LHCN-M2 (cell line): ENCODE data around the gene CHMP6. TPM values are rescaled to one million over a fixed set of nuclear protein-coding genes. Genes with fewer than 3 reads are reported as not detected.

Experiments used
- DNase-seq: peaks from one replicate; pipeline ENCODE4 v3.0.0-alpha.2; 2012; ENCODE audit warnings: low read depth
- polyA plus RNA-seq: library from polyadenylated mRNA; unstranded; fragments of >200 nt; gene quantifications from one replicate; pipeline ENCODE4 v1.2.1, GENCODE V29; 2012; ENCODE audit warnings: missing spikeins
- total RNA-seq: library from RNA; depleted of rRNA; stranded (reverse); fragments of >200 nt; gene quantifications from 2 replicates; pipeline ENCODE4 v1.2.3, GENCODE V29; 2014; rRNA removed

Gene CHMP6
- 14.9 and 16.9 TPM in 2 replicates for total RNA-seq
- 23.3 TPM for polyA plus RNA-seq

DNA sequence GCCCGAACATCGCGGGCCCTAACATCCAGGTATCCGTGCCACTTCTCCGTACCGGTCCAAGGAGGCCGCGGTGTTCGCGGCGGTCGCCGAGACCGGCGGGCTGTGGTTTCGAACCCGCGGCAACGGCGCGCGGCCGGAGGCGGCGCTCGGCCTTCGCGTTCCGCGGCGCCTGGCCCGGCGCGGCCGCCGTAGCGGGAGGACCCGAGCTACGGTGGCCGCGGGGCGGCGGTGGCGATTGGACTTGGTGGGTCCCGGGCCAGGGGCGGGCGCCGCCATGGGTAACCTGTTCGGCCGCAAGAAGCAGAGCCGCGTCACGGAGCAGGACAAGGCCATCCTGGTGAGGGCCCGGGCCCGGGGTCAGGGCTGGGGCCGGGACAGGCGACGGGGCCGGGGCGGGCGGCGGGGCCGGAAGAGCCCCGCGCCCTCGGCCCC, at the start of gene CHMP6:
CHMP6 (plus strand) TSS at position 197 of the 432 bp plus-strand sequence; CDS start at position 275, 78 bp downstream.
- peak; percentile 62 for DNase-seq

DNA sequence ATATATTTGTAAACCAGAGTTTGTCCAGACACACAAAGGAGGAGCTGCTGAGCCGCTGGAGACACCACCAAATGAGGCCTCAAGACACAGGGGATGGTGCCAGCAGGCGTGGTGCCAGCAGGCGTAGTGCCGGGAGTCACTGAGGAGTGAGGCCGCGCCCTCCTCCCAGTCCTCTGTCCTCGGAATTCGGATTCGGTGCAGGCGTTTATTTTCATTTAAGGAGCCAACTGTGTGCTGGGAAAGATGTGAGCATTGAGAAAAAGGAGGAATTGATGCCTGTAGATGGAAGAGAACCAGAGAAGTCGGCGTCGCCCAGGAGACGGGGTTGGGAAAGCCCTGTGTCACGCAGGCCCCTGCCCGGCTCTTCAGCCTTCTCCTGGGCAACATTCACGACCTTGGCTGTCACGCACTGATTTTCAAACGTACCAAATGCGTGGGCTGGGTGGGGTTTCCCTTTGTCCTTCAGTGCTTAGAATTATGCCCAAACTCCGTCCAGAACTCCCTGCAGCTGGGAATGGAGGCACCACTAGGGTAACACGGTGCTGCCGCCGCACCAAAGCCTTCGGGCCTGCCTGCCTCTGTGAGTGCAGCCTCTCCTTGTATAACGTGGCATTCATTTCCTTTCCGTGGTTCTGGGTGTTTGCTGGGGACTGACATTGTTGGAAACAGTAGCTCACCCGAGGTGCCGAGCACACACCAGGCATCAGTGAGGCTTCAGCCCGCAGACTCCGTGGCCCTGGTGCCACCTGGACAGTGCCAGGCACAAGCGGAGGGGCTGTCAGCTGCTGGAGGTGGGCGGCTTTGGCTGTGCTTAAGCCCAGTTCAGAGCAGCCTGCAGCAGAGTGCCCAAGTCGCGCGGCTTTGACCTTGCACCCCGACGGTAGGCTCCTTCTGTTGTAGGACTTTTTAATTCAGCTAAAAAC, 49.0 kb upstream of the CHMP6 start:
- peak; percentile 65 for DNase-seq

DNA sequence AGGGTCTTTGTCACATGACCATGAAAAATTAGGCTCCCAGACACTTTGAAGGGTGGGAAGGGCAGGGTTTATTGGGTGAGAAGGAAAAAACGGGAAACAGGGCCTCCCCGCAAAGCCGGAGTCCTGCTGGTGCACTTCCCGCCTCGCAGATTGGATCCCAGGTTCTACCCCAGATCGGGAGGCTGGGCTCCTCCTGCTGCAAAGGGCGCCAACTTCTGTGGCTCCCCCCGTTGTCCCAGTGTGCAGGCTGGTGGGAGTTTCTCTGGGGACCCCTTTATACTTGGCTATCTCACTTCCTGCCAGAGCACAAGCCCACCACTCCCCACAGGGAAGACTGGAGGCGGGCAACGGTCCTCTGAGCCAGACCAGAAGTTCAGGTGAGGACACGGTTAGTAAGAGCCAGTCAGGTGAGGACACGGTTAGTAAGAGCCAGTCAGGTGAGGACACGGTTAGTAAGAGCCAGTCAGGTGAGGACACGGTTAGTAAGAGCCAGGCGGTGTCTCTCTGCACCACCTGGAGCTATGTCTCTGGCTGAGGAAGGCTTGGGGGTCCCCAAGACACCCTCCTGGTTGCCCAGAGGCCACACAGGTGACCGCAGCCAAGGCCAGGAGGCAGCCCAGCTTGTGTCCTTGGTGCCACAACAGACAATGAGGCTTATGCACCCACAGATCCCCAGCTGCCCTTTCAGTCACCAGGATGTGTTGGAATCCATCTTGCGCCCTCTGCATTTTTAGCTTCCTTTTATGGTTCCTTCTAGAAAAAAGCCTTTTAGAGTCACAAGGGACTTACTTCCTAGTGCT, 48.1 kb upstream of the CHMP6 start:
- DNase-seq, result no peak

DNA sequence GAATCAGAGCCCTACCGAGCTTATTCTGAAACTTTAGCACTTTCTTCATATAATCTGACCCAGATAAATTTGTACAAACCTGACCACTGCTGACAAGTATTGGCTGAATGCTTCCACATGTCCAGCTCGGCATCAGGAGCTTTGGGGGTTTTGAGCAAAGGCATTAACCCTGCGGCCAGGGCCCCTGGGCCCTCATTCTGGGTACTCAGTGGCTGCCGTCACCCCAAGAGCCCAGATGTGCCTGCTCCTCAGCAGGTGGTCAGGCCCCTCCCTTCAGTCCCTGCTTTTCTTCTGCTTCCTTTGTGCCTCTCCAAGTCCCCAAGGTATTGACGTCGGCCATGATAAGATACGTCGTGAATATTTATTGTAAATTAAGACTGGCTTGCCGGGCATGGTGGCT, 47.3 kb upstream of the CHMP6 start:
- no peak for DNase-seq

DNA sequence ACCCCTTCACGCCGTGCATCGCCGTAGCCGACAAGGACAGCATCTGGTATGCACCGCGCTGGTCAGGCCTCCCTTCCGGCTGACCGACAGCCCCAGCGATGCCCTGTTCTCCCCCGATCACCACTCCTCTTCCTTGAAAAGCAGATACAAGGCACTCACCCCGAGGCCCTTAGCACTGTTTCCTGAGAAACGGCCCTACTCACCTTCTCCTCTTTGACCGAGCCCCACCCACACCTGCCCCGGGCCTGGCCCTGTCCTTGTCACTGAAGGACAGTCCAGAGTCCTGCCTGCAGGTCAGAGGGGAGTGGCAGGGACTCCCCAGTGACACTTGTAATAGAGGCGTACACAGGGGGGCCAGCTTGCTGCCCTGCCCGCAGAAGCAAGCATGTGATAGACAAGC, 45.9 kb upstream of the CHMP6 start:
- DNase-seq, result no peak

DNA sequence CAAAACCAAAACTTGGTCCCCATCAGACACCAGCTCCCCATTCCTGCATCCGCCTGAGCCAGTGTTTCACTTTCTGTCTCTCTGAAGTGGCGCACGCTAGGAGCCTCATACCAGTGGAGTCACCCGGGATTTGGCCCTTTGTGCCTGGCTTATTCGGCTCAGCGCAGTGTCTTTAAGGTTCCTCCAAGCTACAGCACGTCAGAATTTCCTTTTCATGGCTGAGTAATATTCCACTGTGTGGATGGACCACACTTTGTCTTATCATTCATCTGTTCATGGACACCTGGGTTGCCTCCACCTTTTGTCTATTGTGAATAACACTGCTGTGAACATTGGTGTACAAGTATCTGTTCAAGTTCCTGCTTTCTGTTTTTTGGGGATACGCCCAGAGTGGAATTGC, 45.2 kb upstream of the CHMP6 start:
- DNase-seq, result no peak

DNA sequence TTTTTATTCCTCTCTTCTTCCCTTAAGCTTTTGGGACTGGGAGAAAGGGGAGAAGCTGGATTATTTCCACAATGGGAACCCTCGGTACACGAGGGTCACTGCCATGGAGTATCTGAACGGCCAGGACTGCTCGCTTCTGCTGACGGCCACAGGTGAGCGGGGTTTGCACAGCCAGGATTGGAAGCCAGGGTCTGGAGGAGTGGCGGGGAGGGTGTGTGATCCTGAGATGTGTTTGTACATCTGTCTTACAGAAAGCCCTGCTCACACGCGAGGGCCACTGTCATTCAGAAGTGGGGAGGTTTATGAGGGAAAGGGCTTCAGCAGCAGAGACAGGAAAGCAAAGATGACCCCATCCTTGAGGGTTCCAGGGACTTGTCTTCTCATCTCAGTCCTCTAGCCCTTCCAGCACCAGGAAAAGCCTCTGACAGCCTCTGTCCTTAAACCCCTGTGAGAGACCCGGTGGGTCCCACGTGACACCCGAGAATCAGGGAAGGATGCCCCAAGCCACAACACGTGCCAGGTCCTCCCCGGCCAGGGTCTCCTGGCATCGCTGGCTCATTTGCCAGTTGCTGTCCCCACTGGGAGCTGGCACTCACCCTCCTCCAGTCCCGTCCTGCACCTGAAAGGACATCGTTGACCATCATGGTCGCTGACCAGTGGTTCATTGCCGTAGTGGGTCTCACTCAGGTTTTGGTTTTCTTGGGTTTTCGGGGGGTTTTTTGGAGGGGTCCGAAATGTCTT, 44.3 kb upstream of the CHMP6 start:
- DNase-seq, result no peak

DNA sequence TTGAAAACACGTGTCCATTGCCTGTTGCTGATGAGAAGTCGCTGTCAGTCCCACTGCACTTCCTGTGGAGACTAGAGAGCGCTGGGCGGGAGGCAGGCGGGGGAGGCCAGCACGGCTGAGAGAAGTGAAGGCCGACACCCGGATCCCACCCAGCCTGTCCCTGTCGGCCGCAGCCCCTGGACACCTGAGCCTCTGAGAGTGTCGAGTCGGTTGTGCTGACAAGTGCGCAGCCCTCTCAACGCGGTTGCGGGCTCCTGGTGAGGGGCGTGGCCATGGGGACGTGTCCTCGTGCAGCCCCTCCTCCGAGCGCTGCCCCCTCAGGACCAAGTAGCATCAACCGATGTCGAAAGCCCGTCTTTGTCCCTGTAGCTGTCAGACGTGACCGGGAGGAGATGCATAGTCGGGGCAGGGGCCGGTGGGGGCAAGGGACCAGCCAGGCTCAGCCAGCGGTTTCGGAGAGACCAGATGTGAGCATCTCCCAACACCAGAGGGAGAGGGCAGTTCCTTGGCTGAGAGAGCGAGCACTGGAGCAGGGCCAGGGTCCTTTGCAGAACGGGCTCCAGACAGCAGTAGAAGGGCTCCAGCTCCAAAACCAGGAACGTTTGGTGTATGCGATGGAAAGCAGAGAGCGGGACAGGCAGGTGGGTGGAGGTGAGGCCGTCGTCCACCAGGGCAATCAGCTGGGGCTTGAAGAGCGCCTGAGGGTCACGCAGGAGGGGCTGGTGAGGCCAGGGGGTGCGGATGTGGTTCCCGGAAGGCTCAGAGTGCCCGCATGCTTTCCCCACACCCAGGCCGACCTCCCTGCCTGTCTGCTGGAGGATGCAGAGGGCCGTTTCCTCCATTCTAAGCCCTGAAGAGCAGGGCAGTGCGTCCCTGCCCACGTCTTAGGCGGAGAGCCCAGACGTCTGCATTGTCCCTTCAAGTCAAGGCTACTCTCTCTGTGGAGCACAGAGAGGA, 43.3 kb upstream of the CHMP6 start:
- DNase-seq, result no peak

DNA sequence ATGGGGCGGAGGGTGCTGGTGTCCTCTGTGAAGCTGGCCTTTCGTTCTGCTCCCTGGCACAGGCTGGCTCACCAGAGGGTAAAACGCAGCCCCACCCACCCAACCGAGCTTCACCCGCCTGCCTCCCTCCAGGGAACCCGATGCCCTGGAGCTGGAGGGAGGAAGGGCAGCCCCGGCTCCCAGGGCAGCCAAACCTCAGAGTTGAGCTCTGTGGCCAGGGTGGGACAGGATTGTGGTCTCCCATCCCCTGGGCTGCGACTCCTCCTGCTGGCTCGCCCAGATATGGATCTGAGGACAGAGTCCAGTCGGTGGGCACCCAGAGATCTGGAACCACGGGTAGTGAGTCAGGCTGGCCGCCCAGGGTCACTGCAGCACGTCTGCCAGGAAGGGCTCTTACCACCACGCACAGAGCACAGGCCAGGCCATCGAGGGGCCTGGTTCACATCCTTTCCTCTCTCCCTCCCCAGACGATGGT, 42.6 kb upstream of the CHMP6 start:
- DNase-seq, result no peak

DNA sequence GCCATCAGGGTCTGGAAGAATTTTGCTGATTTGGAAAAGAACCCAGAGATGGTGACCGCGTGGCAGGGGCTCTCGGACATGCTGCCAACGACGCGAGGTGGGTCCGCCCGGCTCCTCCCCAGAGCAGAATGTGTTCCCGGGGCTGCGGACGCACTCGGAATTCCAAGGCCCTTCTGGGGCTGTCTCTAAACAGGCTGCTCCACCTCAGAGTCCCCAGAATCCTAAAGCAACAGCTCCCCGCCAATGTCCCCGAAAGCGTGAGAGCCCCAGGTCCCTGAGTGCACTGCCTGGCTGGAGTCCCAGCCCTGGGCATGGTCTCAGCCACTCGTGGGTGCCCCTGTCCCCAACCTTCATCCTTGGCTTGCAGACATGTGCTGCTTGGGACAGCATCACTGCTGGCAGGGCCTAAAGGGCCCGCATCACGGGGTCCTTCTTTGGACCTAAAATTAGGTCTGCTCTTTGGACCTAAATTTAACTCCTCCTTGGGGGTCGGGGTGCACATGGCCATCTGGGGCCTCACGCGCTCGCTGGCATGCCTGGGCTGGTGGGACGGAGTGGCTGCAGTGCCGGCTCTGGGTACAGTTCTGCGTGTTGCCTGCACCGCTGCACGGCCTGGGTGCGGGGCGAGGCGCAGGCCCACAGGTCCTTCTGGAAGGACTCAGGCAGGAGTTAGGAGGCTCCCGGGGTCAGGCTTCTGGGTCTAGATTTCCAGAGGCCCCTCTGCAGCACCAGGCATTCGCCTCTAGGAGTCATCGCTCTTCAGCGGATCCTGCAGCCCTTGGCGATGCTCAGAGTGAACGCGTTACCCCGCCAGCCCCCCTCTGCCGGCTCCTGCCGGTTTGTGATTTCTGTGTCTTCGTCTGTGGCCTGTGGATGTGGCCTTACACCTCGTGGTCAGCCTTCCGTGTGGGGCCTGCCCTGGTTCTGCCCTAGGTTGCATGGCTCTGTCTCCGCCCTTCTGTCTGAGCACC, 41.9 kb upstream of the CHMP6 start:
- DNase-seq, result no peak

DNA sequence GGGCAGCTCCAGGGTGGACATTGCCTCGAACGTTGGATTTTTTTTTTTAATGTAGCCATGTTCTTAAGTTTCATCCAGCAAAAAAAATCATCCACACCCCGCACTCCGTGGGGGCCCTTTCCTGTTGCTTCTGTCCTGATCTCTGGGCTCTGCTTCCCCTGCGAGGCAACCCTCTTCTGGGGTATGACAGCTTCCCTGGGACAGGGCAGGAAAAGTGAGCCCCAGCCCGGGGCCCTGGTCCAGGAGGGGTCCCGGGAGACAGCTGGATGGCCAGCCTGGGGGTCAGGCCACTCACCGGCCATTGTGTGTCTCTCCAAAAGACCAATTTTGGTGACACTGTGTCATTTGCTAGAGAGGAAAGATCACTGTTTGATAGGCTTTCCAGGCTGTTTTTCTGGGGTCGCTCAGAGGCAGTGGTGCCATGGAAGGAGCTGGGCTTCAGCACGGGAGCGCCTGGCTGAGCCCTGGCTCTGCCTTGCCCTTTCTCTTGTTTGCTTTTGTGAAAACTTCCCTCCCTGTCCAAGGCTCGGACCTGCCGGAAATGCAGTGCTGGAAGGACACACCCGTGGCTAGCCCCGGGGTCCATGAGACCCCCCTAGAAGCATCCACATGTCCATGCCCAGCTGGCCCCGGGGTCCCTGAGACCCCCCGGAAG, 41.0 kb upstream of the CHMP6 start:
- no peak for DNase-seq

DNA sequence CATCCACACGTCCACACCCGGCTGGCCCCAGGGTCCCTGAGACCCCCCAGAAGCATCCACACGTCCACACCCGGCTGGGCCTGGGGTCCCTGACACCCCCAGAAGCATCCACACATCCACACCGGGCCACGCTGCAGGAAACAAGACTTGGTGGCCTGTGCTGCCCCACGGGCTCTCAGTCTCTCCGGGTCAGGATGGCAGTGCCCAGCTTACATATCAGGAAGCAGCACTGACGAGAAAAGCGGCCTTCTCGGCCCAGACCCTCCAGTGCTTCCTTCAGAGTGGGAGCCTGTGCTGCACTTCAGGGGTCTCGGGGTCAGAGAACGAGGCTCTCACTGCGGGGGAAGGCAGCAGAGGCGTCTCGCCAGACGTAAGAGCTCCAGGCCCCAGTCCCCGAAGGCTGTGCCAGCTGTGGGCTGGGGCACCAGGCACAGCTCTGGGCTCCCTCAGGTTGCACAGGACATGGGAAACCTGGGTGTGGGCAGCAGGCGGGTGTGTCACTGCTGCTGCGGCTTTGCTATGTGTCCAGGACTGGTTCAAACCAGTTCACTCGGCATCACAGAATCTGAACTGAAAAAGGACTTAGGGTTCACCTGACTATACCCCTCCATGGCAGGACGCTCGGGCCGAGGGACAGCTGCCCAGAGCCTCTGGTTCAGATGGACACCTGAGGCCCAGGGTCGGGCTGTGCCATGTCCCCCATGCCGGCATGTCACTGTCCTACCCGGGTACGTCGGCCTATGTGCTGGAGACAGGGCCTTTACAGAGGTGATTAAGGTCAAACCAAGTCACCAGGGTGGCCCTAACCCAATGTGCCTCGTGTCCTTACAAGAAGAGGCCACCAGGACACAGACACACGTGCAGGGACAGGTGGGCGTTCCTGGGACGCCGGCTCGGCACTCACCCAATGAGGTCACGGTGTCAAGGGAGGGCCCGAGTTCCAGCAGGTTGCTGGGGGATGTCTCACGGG, 40.2 kb upstream of the CHMP6 start:
- DNase-seq, result no peak

DNA sequence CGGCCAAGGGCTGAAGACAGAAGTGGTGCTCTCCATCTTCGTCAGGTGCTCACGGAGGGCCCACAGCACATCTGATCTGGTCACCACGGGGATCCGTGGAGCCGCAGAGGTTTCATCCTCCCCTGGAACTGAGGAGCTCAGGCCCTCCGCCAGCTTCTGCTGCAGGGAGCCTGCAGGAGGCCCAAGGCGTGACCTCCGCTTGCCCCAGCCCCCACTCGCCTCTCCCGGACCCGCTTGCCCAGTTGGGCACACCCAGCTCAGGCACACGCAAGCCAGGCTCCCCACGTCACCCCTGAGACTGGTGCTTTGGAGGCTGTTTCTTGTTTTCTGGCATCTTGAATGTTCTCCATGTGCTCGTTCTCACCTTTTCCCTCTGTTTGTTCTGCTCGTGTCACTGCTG, 39.4 kb upstream of the CHMP6 start:
- no peak for DNase-seq

DNA sequence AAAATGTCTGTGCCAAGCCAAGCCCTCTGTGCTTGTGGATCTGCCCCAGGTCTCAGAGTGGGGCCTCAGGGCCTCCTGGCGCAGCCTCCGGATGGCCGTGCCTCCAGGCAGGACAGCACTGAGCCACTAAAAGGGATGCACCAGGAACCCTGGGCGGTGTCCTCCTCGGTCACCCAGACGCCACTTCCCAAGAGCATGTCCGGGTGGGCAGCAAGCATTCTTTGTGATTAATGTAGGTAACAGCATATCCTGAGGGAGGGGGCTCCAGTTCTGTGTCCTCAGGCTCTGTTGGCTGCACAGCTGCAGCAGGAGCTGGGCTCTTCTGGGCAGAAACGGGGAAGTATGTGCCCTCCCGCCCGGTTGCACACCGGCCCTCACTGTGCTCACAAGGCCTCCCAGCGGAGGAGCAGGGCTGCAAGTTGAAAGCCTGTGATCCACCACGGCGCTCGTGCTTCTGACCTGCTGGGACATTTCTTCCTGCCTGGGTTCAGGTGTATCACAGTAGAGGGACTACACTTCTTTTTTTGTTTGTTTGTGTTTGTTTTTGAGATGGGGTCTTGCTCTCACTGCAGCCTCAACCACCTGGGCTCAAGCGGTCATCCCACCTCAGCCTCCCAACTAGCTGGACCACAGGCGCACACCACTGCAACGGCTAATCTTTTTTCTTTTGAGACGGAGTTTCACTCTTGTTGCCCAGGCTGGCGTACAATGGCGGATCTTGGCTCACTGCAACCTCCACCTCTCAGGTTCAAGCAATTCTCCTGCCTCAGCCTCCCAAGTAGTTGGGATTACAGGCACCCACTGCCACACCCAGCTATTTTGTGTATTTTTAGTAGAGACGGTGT, 37.9 kb upstream of the CHMP6 start:
- no peak for DNase-seq

DNA sequence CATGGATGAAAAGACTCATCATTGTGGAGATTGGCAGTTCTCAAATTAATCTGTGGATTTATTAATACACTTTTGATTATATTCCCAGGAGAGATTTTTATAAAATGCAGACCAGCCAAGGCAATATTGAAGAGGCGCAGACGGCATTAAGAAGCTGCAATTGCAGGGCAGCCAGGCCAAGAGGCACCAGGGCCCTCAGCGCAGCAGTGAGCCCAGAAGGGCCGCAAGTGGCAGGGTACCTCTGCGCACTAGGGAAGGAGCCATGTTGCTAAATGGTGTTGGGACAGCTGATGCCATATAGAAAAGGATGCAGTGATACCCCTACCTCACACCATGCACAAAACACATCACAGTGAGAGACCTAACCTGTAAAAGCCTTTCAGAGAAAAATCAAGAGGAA, 36.6 kb upstream of the CHMP6 start:
- DNase-seq, result no peak

DNA sequence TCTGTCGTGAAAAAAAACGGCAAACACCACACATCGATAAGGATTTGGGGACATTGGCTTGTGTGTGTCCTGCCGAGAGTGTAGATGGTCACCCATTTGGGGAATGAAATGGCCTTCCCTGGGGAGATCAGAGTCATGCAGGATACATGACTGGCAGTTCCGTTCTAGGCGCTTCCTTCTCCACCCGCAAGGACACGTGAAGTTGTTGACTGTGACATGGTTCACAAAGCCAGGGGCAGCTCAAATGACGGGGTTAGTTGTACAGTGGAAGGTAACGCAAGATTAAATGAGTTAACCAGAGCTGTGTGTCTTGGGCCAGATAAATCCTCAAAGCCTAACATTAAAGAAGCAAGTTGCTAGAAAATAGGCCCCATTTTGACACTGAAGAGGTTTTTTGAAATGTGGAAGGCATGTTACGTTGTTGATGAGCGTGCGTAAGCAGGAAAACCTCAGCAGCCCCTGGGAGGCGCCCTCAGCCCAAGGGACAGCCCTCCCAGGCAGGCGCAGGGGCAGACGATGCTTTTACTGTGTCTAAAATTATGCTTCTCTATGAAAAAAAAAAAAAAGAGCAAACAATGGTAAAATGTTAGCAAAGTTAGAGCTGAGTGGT, 35.9 kb upstream of the CHMP6 start:
- DNase-seq, result no peak
